ENCODE results near the gene PTPRK. TPM values are rescaled to one million over a fixed set of nuclear protein-coding genes. Genes with fewer than 3 reads are reported as not detected.

Gene PTPRK
- total RNA-seq, result 46.3 TPM

- peak; percentile 97 for DNase-seq
These were observed at the start of gene PTPRK for GRCh38 chr6:128520436-128521281. Gene PTPRK, minus strand, starts transcription at chr6:128520599. Its CDS starts 241 bp downstream, at chr6:128520358.

- no peak for DNase-seq
These were observed 46.6 kb upstream of the PTPRK start for GRCh38 chr6:128567029-128567428.

GRCh38 chr6:128560966-128561365, 40.6 kb upstream of the PTPRK start:
- no peak for DNase-seq

GRCh38 chr6:128558924-128559323, 38.5 kb upstream of the PTPRK start:
- no peak for DNase-seq

GRCh38 chr6:128558021-128558420, 37.6 kb upstream of the PTPRK start:
- DNase-seq, result no peak

- DNase-seq, result no peak
These were observed 36.7 kb upstream of the PTPRK start for GRCh38 chr6:128557081-128557480.

- peak; percentile 15 for DNase-seq
These were observed 33.9 kb upstream of the PTPRK start for GRCh38 chr6:128554302-128554701.

- DNase-seq, result no peak
These were observed 20.9 kb upstream of the PTPRK start for GRCh38 chr6:128541261-128541660.

- DNase-seq, result no peak
These were observed 18.4 kb upstream of the PTPRK start for GRCh38 chr6:128538763-128539162.

- DNase-seq, result no peak
These were observed 12.4 kb upstream of the PTPRK start for GRCh38 chr6:128532827-128533226.

GRCh38 chr6:128532136-128532535, 11.7 kb upstream of the PTPRK start:
- DNase-seq, result no peak

GRCh38 chr6:128531696-128532095, 11.3 kb upstream of the PTPRK start:
- DNase-seq, result no peak

GRCh38 chr6:128528241-128528640, 7.8 kb upstream of the PTPRK start:
- DNase-seq, result no peak

GRCh38 chr6:128527375-128527774, 7.0 kb upstream of the PTPRK start:
- no peak for DNase-seq

- no peak for DNase-seq
These were observed 5.9 kb upstream of the PTPRK start for GRCh38 chr6:128526152-128526914.

GRCh38 chr6:128525406-128525805, 5.0 kb upstream of the PTPRK start:
- no peak for DNase-seq

- DNase-seq, result no peak
These were observed 858 bp upstream of the PTPRK start for GRCh38 chr6:128521282-128521632.

GRCh38 chr6:128519931-128520435, 416 bp downstream of the PTPRK start:
- DNase-seq, result peak; percentile 83

- DNase-seq, result peak; percentile 78
These were observed 1.1 kb downstream of the PTPRK start for GRCh38 chr6:128519132-128519930.

GRCh38 chr6:128518434-128519131, 1.8 kb downstream of the PTPRK start:
- peak; percentile 42 for DNase-seq

GRCh38 chr6:128517124-128517523, 3.3 kb downstream of the PTPRK start:
- no peak for DNase-seq

GRCh38 chr6:128516514-128516898, 3.9 kb downstream of the PTPRK start:
- no peak for DNase-seq
